BJ (cell line): ENCODE data around the gene RAD51AP2. TPM values are rescaled to one million over a fixed set of nuclear protein-coding genes. Genes with fewer than 3 reads are reported as not detected.

Experiments used
- CTCF ChIA-PET: fragments of 350-600 bp; formaldehyde crosslinking; extraction: SDS; loops from one replicate; lab custom pipeline; 2021; ENCODE audit warnings: antibody characterized with exemption, inconsistent platforms; lab: Yijun Ruan, JAX
- POLR2A ChIA-PET: fragments of 300-600 bp; sonication (Branson Sonifier 250); formaldehyde crosslinking; extraction: SDS; loops from one replicate; lab custom pipeline; 2021; ENCODE audit warnings: antibody characterized with exemption; lab: Charles Lee
- DNase-seq: peaks from one replicate; pipeline ENCODE4 v3.0.0-alpha.2; 2011; ENCODE audit warnings: low read depth
- H3K27me3 ChIP-seq: 2 replicates; pipeline ENCODE4 v1.6.0; 2011; ENCODE audit warnings: low read length; ENCODE audit not compliant: control insufficient read depth, insufficient read depth
- H3K36me3 ChIP-seq: 2 replicates; pipeline ENCODE4 v1.5.1; 2011; ENCODE audit warnings: low read length; ENCODE audit not compliant: control insufficient read depth, insufficient read depth
- H3K4me3 ChIP-seq: 2 replicates; pipeline ENCODE4 v1.5.1; 2011; ENCODE audit warnings: low read depth, mild to moderate bottlenecking, control low read depth, low read length
- polyA plus RNA-seq: library from polyadenylated mRNA; depleted of rRNA; stranded (reverse); fragments of >200 nt; gene quantifications from 2 replicates; pipeline ENCODE4 v1.2.3, GENCODE V29; 2011; rRNA removed
- TF ChIP-seq, protein P1 (sequence below): IDR thresholded peaks from 2 replicates; pipeline ENCODE4 v1.5.1; 2011; ENCODE audit warnings: low read depth, mild to moderate bottlenecking, control low read depth, inconsistent platforms, low read length, moderate library complexity; ENCODE audit not compliant: insufficient read depth

The RAD51AP2 gene
- polyA plus RNA-seq, 1 experiment: not detected

DNA sequence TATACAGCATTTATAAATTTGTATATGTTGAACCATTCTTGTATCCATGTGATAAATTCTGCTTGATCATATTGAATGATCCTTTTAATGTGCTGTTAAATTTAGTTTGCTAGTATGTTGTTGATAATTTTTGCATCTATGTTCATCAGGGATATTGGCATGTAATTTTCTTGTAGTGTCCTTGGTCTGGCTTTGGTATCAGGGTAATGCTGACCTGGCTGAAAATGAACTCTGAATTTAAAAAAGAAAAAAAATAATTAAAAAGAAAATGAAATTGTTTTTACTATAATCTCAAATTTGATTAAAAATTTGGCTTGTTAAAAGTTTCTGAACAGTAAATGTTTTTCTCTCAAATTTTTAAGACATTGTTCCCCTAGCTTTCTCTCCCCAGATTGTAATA, 46.3 kb downstream of the RAD51AP2 start:
- Histone ChIP-seq H3K4me3 (no peak overlapping the region), H3K36me3 (no peaks in the 10 kb centered on the region), H3K27me3 (no peaks in the 10 kb centered on the region)
- DNase-seq: no peak
- TF ChIP-seq, protein P1, sequence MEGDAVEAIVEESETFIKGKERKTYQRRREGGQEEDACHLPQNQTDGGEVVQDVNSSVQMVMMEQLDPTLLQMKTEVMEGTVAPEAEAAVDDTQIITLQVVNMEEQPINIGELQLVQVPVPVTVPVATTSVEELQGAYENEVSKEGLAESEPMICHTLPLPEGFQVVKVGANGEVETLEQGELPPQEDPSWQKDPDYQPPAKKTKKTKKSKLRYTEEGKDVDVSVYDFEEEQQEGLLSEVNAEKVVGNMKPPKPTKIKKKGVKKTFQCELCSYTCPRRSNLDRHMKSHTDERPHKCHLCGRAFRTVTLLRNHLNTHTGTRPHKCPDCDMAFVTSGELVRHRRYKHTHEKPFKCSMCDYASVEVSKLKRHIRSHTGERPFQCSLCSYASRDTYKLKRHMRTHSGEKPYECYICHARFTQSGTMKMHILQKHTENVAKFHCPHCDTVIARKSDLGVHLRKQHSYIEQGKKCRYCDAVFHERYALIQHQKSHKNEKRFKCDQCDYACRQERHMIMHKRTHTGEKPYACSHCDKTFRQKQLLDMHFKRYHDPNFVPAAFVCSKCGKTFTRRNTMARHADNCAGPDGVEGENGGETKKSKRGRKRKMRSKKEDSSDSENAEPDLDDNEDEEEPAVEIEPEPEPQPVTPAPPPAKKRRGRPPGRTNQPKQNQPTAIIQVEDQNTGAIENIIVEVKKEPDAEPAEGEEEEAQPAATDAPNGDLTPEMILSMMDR: no peak
- POLR2A ChIA-PET: no interaction called here
- CTCF ChIA-PET: no interaction called here

- ChIA-PET POLR2A (no interaction called here), CTCF (no interaction called here)
- DNase-seq: no peak
- TF ChIP-seq, protein P1: peak; percentile 15; the same call in 1 of the 2 replicates
- no peaks in the 10 kb centered on the region for H3K36me3 ChIP-seq
- no peak overlapping the region for H3K4me3 ChIP-seq
- H3K27me3 ChIP-seq: no peaks in the 10 kb centered on the region
Measured at GRCh38 chr2:17470855-17471641, 47.2 kb downstream of the RAD51AP2 start.

GRCh38 chr2:17461087-17461475, 57.2 kb downstream of the RAD51AP2 start:
- Histone ChIP-seq H3K4me3 (no peak overlapping the region), H3K27me3 (no peaks in the 10 kb centered on the region), H3K36me3 (no peaks in the 10 kb centered on the region)
- ChIA-PET CTCF (no interaction called here), POLR2A (no interaction called here)
- DNase-seq: no peak
- TF ChIP-seq, protein P1: no peak

Other genes with a start within 250 kb of the RAD51AP2 start
- gene VSNL1, start 22.3 kb upstream of the RAD51AP2 start, polyA plus RNA-seq: not detected in 2 replicates
- gene SMC6, start 235.4 kb upstream of the RAD51AP2 start, polyA plus RNA-seq: 5.2 and 9.1 TPM in 2 replicates
- gene GEN1, start 235.7 kb upstream of the RAD51AP2 start, polyA plus RNA-seq: 7.6 and 13.4 TPM in 2 replicates